Measurements from ENCODE around the gene COL11A2.

- TF ChIP-seq POLR2A (IDR thresholded peaks at IDR 0.05) (no peak), CTCF (IDR thresholded peaks at IDR 0.05) (no peak)
Measured at GRCh38 chr6:33203443-33204164, 11.3 kb upstream of the COL11A2 start.
